Spleen (tissue), 11 donors: ENCODE results near the gene PDE4D. TPM values are rescaled to one million over a fixed set of nuclear protein-coding genes. Genes with fewer than 3 reads are reported as not detected.

Experiments used
- DNase-seq: peaks from one replicate; pipeline ENCODE4 v3.0.0-alpha.2; 2020
- H3K27ac ChIP-seq, 8 donors: fragments of 200-600 bp; sonication (generic) in 7 of 8; 1 replicate in 4 of 8; 2 replicates in 4 of 8; pipeline versions ENCODE4 v1.5.0 to v1.8.0; 2016 to 2021; ENCODE audit warnings: inconsistent platforms in 4 of 8, mild to moderate bottlenecking in 4 of 8, moderate library complexity in 1 of 8
- H3K27me3 ChIP-seq, 7 donors: fragments of 200-600 bp; sonication (generic) in 6 of 7; replicated peaks in 1 of 7; 1 replicate in 4 of 7; 2 replicates in 3 of 7; pipeline versions ENCODE4 v1.5.0 to v1.8.0; 2016 to 2021; ENCODE audit warnings: inconsistent platforms in 3 of 7, mild to moderate bottlenecking in 1 of 7
- H3K36me3 ChIP-seq, 6 donors: fragments of 200-600 bp; sonication (generic) in 5 of 6; 1 replicate in 4 of 6; 2 replicates in 2 of 6; pipeline versions ENCODE4 v1.5.0 to v1.8.0; 2016 to 2021; ENCODE audit warnings: inconsistent platforms in 2 of 6
- H3K4me1 ChIP-seq, 6 donors: fragments of 200-600 bp; sonication (generic) in 5 of 6; 1 replicate in 3 of 6; 2 replicates in 3 of 6; pipeline versions ENCODE4 v1.5.0 to v1.8.0; 2016 to 2021; ENCODE audit warnings: inconsistent platforms in 3 of 6
- H3K4me3 ChIP-seq, 8 donors: fragments of 200-600 bp; sonication (generic) in 7 of 8; 1 replicate in 4 of 8; 2 replicates in 4 of 8; pipeline versions ENCODE4 v1.5.0 to v1.8.0; 2016 to 2021; ENCODE audit warnings: inconsistent platforms in 4 of 8, mild to moderate bottlenecking in 4 of 8, moderate library complexity in 2 of 8
- H3K9me3 ChIP-seq, 8 donors: fragments of 200-600 bp; sonication (generic) in 7 of 8; 1 replicate in 4 of 8; 2 replicates in 4 of 8; pipeline versions ENCODE4 v1.5.0 to v1.8.0; 2016 to 2021; ENCODE audit warnings: inconsistent platforms in 4 of 8
- CTCF ChIP-seq, 11 experiments: fragments of 200-600 bp in 7 of 11; fragments of 450-650 bp in 4 of 11; sonication (generic) in 4 of 11; IDR thresholded peaks in 8 of 11; conservative IDR thresholded peaks in 3 of 11; 1 replicate in 7 of 11; 2 replicates in 4 of 11; pipeline versions ENCODE4 v1.4.0 to v1.8.0; 2016 to 2021; ENCODE audit warnings: antibody characterized with exemption in 11 of 11, inconsistent platforms in 4 of 11, mild to moderate bottlenecking in 1 of 11
- POLR2A ChIP-seq, 3 donors: fragments of 450-650 bp; IDR thresholded peaks; one replicate each; pipeline ENCODE4 v1.5.1; 2017; ENCODE audit warnings: antibody characterized with exemption in 3 of 3, mild to moderate bottlenecking in 1 of 3
- POLR2AphosphoS5 ChIP-seq, 3 donors: sonication (generic); formaldehyde crosslinking; IDR thresholded peaks; one replicate each; pipeline ENCODE4 v1.5.1; 2017; ENCODE audit warnings: antibody characterized with exemption in 3 of 3
- WGBS, 5 donors: extraction: QIAGEN DNeasy Blood & Tissue Kit in 3 of 5; methylation state at CpG; one replicate each; pipeline versions ENCODE4 v1.1.5 to v1.1.7; 2013 to 2018; 5-methylcytosine and 5-hydroxymethylcytosine counted together
- intact Hi-C: fragments of 100-400 bp; cut with DNase I; formaldehyde crosslinking; loops from one replicate; pipeline ENCODE4 v1.15.0; 2023; ENCODE audit warnings: low total_unique reads
- polyA plus RNA-seq, 3 donors: library from polyadenylated mRNA; stranded (reverse); fragments of 200-250 nt; gene quantifications; one replicate each; pipeline ENCODE4 v1.2.1, GENCODE V29; 2013
- total RNA-seq, 7 donors: library from RNA; depleted of rRNA in 3 of 7; stranded (reverse); fragments of >200 nt in 3 of 7; fragmentation: NEBNext Ultra II Directional in 4 of 7; extraction: Animal tissue kit (Norgen Biotek cat#: 25700) in 4 of 7; gene quantifications; one replicate each; pipeline versions ENCODE4 v1.1.0 to v1.2.1, GENCODE V29; 2016 to 2021
- donor health status: healthy with polysubstance abuse.
- donor health status: DM: no; HTN: no; CAD: no; lungs with moderate emphysema.
- donor health status: DM: no; HTN: no; CAD: no.
- donor health status: Bipolar disorder and iron deficiency.
- donor health status: healthy.
- donor health status: DM: no; HTN: no; CAD: no.
- donor health status: DM: yes; HTN: yes; CAD: no.

PDE4D gene
- total and polyA plus RNA-seq, 10 donors = 0.88 to 51.8 (median 18.2) TPM

GRCh38 chr5:59732806-59733205, 160.7 kb downstream of the PDE4D start:
- no peaks in the 10 kb centered on the region for H3K27me3 ChIP-seq
- no peaks in the 10 kb centered on the region for H3K36me3 ChIP-seq
- H3K27ac ChIP-seq = no peak overlapping the region
- H3K4me1 ChIP-seq = no peaks in the 10 kb centered on the region
- intact Hi-C loops = no loop called here
- no peak overlapping the region for H3K4me3 ChIP-seq
- no peaks in the 10 kb centered on the region for H3K9me3 ChIP-seq
- TF ChIP-seq POLR2A (IDR thresholded peaks at IDR 0.05) (no peak), CTCF (IDR thresholded peaks at IDR 0.05 in 8 of 11, conservative IDR thresholded peaks at IDR 0.05 in 3 of 11) (no peak), POLR2AphosphoS5 (IDR thresholded peaks at IDR 0.05) (no peak)
- DNase-seq = no peak

GRCh38 chr5:59732301-59732700, 161.2 kb downstream of the PDE4D start:
- intact Hi-C loops = no loop called here
- Histone ChIP-seq H3K27me3 (no peaks in the 10 kb centered on the region), H3K4me3 (no peak overlapping the region), H3K27ac (no peak overlapping the region), H3K4me1 (no peaks in the 10 kb centered on the region), H3K36me3 (no peaks in the 10 kb centered on the region), H3K9me3 (no peaks in the 10 kb centered on the region)
- DNase-seq = no peak
- WGBS, 5 donors = 48 to 80% (median 56%) methylated on average over 2 of the region's 2 CpGs
- no peak for TF ChIP-seq POLR2A (IDR thresholded peaks at IDR 0.05)
- TF ChIP-seq CTCF (IDR thresholded peaks at IDR 0.05 in 8 of 11, conservative IDR thresholded peaks at IDR 0.05 in 3 of 11) = no peak
- TF ChIP-seq POLR2AphosphoS5 (IDR thresholded peaks at IDR 0.05) = no peak

GRCh38 chr5:59731809-59732208, 161.7 kb downstream of the PDE4D start:
- TF ChIP-seq POLR2A (IDR thresholded peaks at IDR 0.05) (no peak), POLR2AphosphoS5 (IDR thresholded peaks at IDR 0.05) (no peak), CTCF (IDR thresholded peaks at IDR 0.05 in 8 of 11, conservative IDR thresholded peaks at IDR 0.05 in 3 of 11) (no peak)
- Histone ChIP-seq H3K4me3 (no peak overlapping the region), H3K36me3 (no peaks in the 10 kb centered on the region), H3K4me1 (no peaks in the 10 kb centered on the region), H3K9me3 (no peaks in the 10 kb centered on the region), H3K27me3 (no peaks in the 10 kb centered on the region), H3K27ac (no peak overlapping the region)
- 92 to 98% (median 95%) methylated on average over 1 of the region's 1 CpG for WGBS, 5 donors
- intact Hi-C loops = no loop called here
- DNase-seq = no peak

GRCh38 chr5:59729820-59730219, 163.7 kb downstream of the PDE4D start:
- intact Hi-C loops = no loop called here
- DNase-seq = no peak
- no peaks in the 10 kb centered on the region for H3K27me3 ChIP-seq
- no peak for TF ChIP-seq CTCF (IDR thresholded peaks at IDR 0.05 in 8 of 11, conservative IDR thresholded peaks at IDR 0.05 in 3 of 11)
- no peak for TF ChIP-seq POLR2A (IDR thresholded peaks at IDR 0.05)
- TF ChIP-seq POLR2AphosphoS5 (IDR thresholded peaks at IDR 0.05) = no peak
- H3K27ac ChIP-seq = no peak overlapping the region
- H3K4me1 ChIP-seq = no peaks in the 10 kb centered on the region
- H3K36me3 ChIP-seq = no peaks in the 10 kb centered on the region
- WGBS, 5 donors = 94 to 97% (median 95%) methylated on average over 2 of the region's 2 CpGs
- no peaks in the 10 kb centered on the region for H3K9me3 ChIP-seq
- no peak overlapping the region for H3K4me3 ChIP-seq
